Gastroesophageal sphincter (tissue), 4 donors: ENCODE measurements around the gene SLC24A5. TPM values are rescaled to one million over a fixed set of nuclear protein-coding genes. Genes with fewer than 3 reads are reported as not detected.

Experiments used
- ATAC-seq: fragments of 150-250 bp; one replicate; pipeline ENCODE4 v1.9.1; 2016; ENCODE audit warnings: mild to moderate bottlenecking, moderate library complexity
- H3K27ac ChIP-seq, 4 donors: fragments of 200-600 bp; sonication (generic) in 3 of 4; 1 replicate in 3 of 4; 2 replicates in 1 of 4; pipeline ENCODE4 v1.5.1; 2016 to 2019
- H3K27me3 ChIP-seq: fragments of 200-600 bp; sonication (generic); one replicate; pipeline ENCODE4 v1.5.1; 2019
- H3K36me3 ChIP-seq, 2 donors: fragments of 200-600 bp; sonication (generic); one replicate each; pipeline ENCODE4 v1.5.1; 2019; ENCODE audit warnings: control low read depth in 1 of 2
- H3K4me1 ChIP-seq, 3 donors: fragments of 200-600 bp; sonication (generic); 1 replicate in 2 of 3; 2 replicates in 1 of 3; pipeline ENCODE4 v1.5.1; 2016 to 2019; ENCODE audit warnings: control low read depth in 2 of 3
- H3K4me3 ChIP-seq, 2 donors: fragments of 200-600 bp; sonication (generic); one replicate each; pipeline ENCODE4 v1.5.1; 2019; ENCODE audit warnings: mild to moderate bottlenecking in 1 of 2, moderate library complexity in 1 of 2
- H3K9me3 ChIP-seq, 3 donors: fragments of 200-600 bp; sonication (generic); one replicate each; pipeline ENCODE4 v1.5.1; 2017 to 2019; ENCODE audit warnings: control low read depth in 2 of 3
- EP300 ChIP-seq: sonication (generic); formaldehyde crosslinking; IDR thresholded peaks from one replicate; pipeline ENCODE4 v1.6.1; 2017; ENCODE audit warnings: antibody characterized with exemption, mild to moderate bottlenecking
- POLR2A ChIP-seq, 2 donors: fragments of 450-650 bp; IDR thresholded peaks; one replicate each; pipeline ENCODE4 v1.6.1; 2017; ENCODE audit warnings: antibody characterized with exemption in 2 of 2, mild to moderate bottlenecking in 2 of 2, moderate library complexity in 1 of 2
- POLR2AphosphoS5 ChIP-seq: sonication (generic); formaldehyde crosslinking; IDR thresholded peaks from one replicate; pipeline ENCODE4 v1.6.1; 2017; ENCODE audit warnings: antibody characterized with exemption
- WGBS, 2 donors: methylation state at CpG; one replicate each; pipeline ENCODE4 v1.1.5; 2018; ENCODE audit warnings: low coverage in 1 of 2; 5-methylcytosine and 5-hydroxymethylcytosine counted together
- total RNA-seq, 4 donors: library from RNA; depleted of rRNA; stranded (reverse); fragments of >200 nt; gene quantifications; one replicate each; pipeline ENCODE4 v1.1.0, GENCODE V29; 2016
- TF ChIP-seq, protein P1 (sequence below), 4 experiments: fragments of 200-600 bp in 2 of 4; fragments of 450-650 bp in 2 of 4; sonication (generic) in 1 of 4; IDR thresholded peaks; one replicate each; pipeline ENCODE4 v1.5.1; 2017 to 2019; ENCODE audit warnings: antibody characterized with exemption in 4 of 4, mild to moderate bottlenecking in 2 of 4, moderate library complexity in 2 of 4

Gene SLC24A5
- total RNA-seq, 4 donors from 2014 or later = not detected

DNA sequence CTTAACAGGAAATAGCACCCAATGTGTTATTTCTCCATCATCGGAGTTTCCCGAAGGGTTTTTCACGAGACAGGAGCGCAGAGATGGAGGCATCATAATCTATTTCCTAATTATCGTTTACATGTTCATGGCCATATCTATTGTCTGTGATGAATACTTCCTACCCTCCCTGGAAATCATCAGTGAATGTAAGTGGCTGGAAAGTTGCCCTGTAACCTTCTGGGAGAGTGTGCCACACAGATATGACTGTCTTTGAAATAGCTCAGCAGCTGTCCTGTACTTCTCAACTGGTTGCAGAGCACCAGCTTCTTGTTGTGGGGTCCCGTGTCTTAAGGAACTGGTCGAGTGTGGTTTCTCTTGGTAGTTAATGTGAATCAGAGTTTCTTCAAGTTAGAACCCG is 1.1 kb downstream of the SLC24A5 start:
- Histone ChIP-seq H3K4me1 (no peaks in the 10 kb centered on the region), H3K36me3 (no peaks in the 10 kb centered on the region), H3K27ac (no peak overlapping the region), H3K9me3 (no peaks in the 10 kb centered on the region), H3K4me3 (no peak overlapping the region), H3K27me3 (no peaks in the 10 kb centered on the region)
- 81 to 87% methylated on average over 7 to 8 of the region's 8 CpGs for WGBS, 2 donors
- TF ChIP-seq POLR2A (IDR thresholded peaks at IDR 0.05) (no peak), POLR2AphosphoS5 (no peak)
- TF ChIP-seq, protein P1, sequence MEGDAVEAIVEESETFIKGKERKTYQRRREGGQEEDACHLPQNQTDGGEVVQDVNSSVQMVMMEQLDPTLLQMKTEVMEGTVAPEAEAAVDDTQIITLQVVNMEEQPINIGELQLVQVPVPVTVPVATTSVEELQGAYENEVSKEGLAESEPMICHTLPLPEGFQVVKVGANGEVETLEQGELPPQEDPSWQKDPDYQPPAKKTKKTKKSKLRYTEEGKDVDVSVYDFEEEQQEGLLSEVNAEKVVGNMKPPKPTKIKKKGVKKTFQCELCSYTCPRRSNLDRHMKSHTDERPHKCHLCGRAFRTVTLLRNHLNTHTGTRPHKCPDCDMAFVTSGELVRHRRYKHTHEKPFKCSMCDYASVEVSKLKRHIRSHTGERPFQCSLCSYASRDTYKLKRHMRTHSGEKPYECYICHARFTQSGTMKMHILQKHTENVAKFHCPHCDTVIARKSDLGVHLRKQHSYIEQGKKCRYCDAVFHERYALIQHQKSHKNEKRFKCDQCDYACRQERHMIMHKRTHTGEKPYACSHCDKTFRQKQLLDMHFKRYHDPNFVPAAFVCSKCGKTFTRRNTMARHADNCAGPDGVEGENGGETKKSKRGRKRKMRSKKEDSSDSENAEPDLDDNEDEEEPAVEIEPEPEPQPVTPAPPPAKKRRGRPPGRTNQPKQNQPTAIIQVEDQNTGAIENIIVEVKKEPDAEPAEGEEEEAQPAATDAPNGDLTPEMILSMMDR (IDR thresholded peaks at IDR 0.05) = no peak
- no peak for ATAC-seq

DNA sequence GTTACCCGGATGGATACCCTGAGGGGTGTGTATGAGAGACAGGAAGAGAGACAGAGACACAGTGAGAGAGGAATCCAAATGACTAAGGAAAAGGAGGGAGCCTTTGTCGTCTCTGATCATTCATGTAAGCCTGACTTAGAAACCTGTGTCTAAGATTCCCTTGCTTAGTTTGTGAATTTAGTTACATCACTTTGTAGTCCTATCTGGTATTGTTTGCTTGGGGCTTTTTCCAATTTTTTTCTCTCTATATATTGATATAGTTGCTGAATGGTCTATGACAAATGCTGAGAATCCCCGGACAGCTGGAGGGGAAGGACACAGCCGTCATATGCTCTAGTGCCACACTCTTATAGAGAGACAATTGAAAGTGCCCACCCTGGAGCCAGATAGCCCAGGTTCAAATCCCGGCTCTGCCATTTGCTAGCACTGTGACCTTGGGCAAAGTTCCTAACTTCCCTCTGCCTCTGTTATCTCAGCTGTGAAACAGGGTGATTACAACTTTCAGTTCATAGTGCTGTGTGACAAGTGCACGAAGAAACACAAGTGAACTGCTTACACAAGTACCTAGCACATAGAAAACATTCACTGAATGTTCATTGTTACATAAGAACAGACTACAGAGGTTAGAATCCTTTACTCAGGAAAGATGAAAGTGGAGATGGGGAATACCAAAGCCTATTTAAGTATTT is 6.0 kb downstream of the SLC24A5 start:
- Histone ChIP-seq H3K9me3 (no peaks in the 10 kb centered on the region), H3K27ac (no peak overlapping the region), H3K36me3 (no peaks in the 10 kb centered on the region), H3K27me3 (no peaks in the 10 kb centered on the region), H3K4me3 (no peak overlapping the region), H3K4me1 (peaks cover 0 to 20% (median 0%) of the 10 kb centered on the region in 3 donors)
- 64 to 76% methylated on average over 3 to 5 of the region's 6 CpGs for WGBS, 2 donors
- no peak for ATAC-seq
- TF ChIP-seq, protein P1 (IDR thresholded peaks at IDR 0.05) = no peak
- TF ChIP-seq EP300 (no peak), POLR2AphosphoS5 (no peak), POLR2A (IDR thresholded peaks at IDR 0.05) (no peak)

- H3K27me3 ChIP-seq = no peaks in the 10 kb centered on the region
- TF ChIP-seq EP300 (no peak), POLR2AphosphoS5 (no peak), POLR2A (IDR thresholded peaks at IDR 0.05) (no peak)
- TF ChIP-seq, protein P1 (IDR thresholded peaks at IDR 0.05) = no peak
- H3K36me3 ChIP-seq = no peaks in the 10 kb centered on the region
- no peaks in the 10 kb centered on the region for H3K9me3 ChIP-seq
- ATAC-seq = no peak
- H3K4me1 ChIP-seq = peaks cover 0 to 34% (median 2%) of the 10 kb centered on the region in 3 donors
- H3K27ac ChIP-seq = no peak overlapping the region
- no peak overlapping the region for H3K4me3 ChIP-seq
These were observed 10.5 kb downstream of the SLC24A5 start for GRCh38 chr15:48131324-48131723.

- Histone ChIP-seq H3K36me3 (no peaks in the 10 kb centered on the region), H3K4me3 (no peak overlapping the region), H3K27me3 (no peaks in the 10 kb centered on the region), H3K4me1 (peaks cover 0 to 39% (median 2%) of the 10 kb centered on the region in 3 donors), H3K9me3 (no peaks in the 10 kb centered on the region), H3K27ac (no peak overlapping the region)
- ATAC-seq = no peak
- WGBS, 2 donors = 94 to 98% methylated on average over 5 to 6 of the region's 6 CpGs
- TF ChIP-seq, protein P1 (IDR thresholded peaks at IDR 0.05) = no peak
- TF ChIP-seq EP300 = no peak
- TF ChIP-seq POLR2A (IDR thresholded peaks at IDR 0.05) = no peak
- no peak for TF ChIP-seq POLR2AphosphoS5
These were observed 12.1 kb downstream of the SLC24A5 start for GRCh38 chr15:48132874-48133273.

- H3K9me3 ChIP-seq = no peaks in the 10 kb centered on the region
- H3K36me3 ChIP-seq = peaks cover 0 to 8% of the 10 kb centered on the region in 2 donors
- H3K4me3 ChIP-seq = no peak overlapping the region
- peaks cover 11 to 69% (median 13%) of the 10 kb centered on the region in 3 donors for H3K4me1 ChIP-seq
- 23 to 47% methylated on average over 1 of the region's 1 CpG for WGBS, 2 donors
- H3K27me3 ChIP-seq = no peaks in the 10 kb centered on the region
- TF ChIP-seq EP300 = no peak
- peak; percentile 71 for TF ChIP-seq POLR2AphosphoS5
- H3K27ac ChIP-seq = peak overlapping the region in 3 of 4 donors; percentile 14 to 73 (median 63)
- peak; percentile 66 for ATAC-seq
These were observed 23.1 kb downstream of the SLC24A5 start for GRCh38 chr15:48143856-48144255.
